ENCODE data around the gene SYT1.

SYT1 gene

GRCh38 chr12:79085106-79085682 lies 220.6 kb downstream of the SYT1 start:
- Histone ChIP-seq H3K4me1 (ENCODE audit: control insufficient read depth, insufficient read depth, low read length) (no peaks in the 10 kb centered on the region), H3K9me3 (ENCODE audit: control insufficient read depth, insufficient read depth, low read depth, low read length) (no peaks in the 10 kb centered on the region), H3K36me3 (ENCODE audit: control insufficient read depth in 2 of 2, insufficient read depth in 1 of 2, low read length in 2 of 2) (no peaks in the 10 kb centered on the region), H3K4me3 (ENCODE audit: low read depth, low read length) (no peak overlapping the region), H3K27ac (ENCODE audit: extremely low read depth, low read depth, low read length) (no peak overlapping the region)
- ChIA-PET POLR2A (no interaction called here), CTCF (no interaction called here)
- no peak for TF ChIP-seq BCL11B (tag by site-specific recombination; IDR thresholded peaks at IDR 0.05; ENCODE audit: low read depth)

- ChIA-PET CTCF (no interaction called here), POLR2A (no interaction called here)
- Histone ChIP-seq H3K9me3 (ENCODE audit: control insufficient read depth, insufficient read depth, low read depth, low read length) (no peaks in the 10 kb centered on the region), H3K4me3 (ENCODE audit: low read depth, low read length) (no peak overlapping the region), H3K4me1 (ENCODE audit: control insufficient read depth, insufficient read depth, low read length) (no peaks in the 10 kb centered on the region), H3K36me3 (ENCODE audit: control insufficient read depth in 2 of 2, insufficient read depth in 1 of 2, low read length in 2 of 2) (no peaks in the 10 kb centered on the region), H3K27ac (ENCODE audit: extremely low read depth, low read depth, low read length) (no peak overlapping the region)
- no peak for TF ChIP-seq ZBTB7A (tag by site-specific recombination; IDR thresholded peaks at IDR 0.05; ENCODE audit: low read depth)
- TF ChIP-seq ZNF623 (tag by site-specific recombination; IDR thresholded peaks at IDR 0.05) = no peak
- TF ChIP-seq KLF7 (tag by site-specific recombination; IDR thresholded peaks at IDR 0.05; ENCODE audit: borderline replicate concordance) = no peak
- TF ChIP-seq GLI2 (tag by site-specific recombination; IDR thresholded peaks at IDR 0.05; ENCODE audit: borderline replicate concordance, low read depth) = no peak
- TF ChIP-seq PATZ1 (tag by site-specific recombination; IDR thresholded peaks at IDR 0.05) = no peak
- TF ChIP-seq ZNF18 (tag by site-specific recombination; IDR thresholded peaks at IDR 0.05) = no peak
- no peak for TF ChIP-seq ZNF513 (tag by site-specific recombination; IDR thresholded peaks at IDR 0.05)
- no peak for TF ChIP-seq ZNF362 (tag by site-specific recombination; IDR thresholded peaks at IDR 0.05)
- TF ChIP-seq ZNF510 (tag by site-specific recombination; IDR thresholded peaks at IDR 0.05; ENCODE audit: insufficient replicate concordance) = no peak
- no peak for TF ChIP-seq ZNF26 (tag by site-specific recombination; IDR thresholded peaks at IDR 0.05)
- no peak for TF ChIP-seq ZNF280C (tag by site-specific recombination; IDR thresholded peaks at IDR 0.05)
- no peak for TF ChIP-seq ZNF555 (tag by site-specific recombination; conservative IDR thresholded peaks at IDR 0.05)
- TF ChIP-seq MEIS1 (CRISPR knock-in tag; IDR thresholded peaks at IDR 0.05; ENCODE audit: borderline replicate concordance) = no peak
- TF ChIP-seq KLF1 (tag by site-specific recombination; IDR thresholded peaks at IDR 0.05) = no peak
- TF ChIP-seq ZNF560 (tag by site-specific recombination; IDR thresholded peaks at IDR 0.05; ENCODE audit: borderline replicate concordance) = no peak
- no peak for TF ChIP-seq ZNF768 (tag by site-specific recombination; IDR thresholded peaks at IDR 0.05)
- TF ChIP-seq SCRT1 (tag by site-specific recombination; IDR thresholded peaks at IDR 0.05; ENCODE audit: borderline replicate concordance) = no peak
Measured at GRCh38 chr12:79086541-79087296, 222.1 kb downstream of the SYT1 start.

All from HEK293 (cell line).